ENCODE data around the gene HSPA12A. TPM values are rescaled to one million over a fixed set of nuclear protein-coding genes. Genes with fewer than 3 reads are reported as not detected.

The HSPA12A gene
- total RNA-seq, 2 experiments from 2014 or later, result 0.05 to 0.18 TPM

- no peak overlapping the region for H3K27ac Mint-ChIP-seq
- no peaks in the 10 kb centered on the region for H3K36me3 Mint-ChIP-seq (ENCODE audit: low read depth)
- peaks cover 5% of the 10 kb centered on the region for H3K27me3 Mint-ChIP-seq
- CTCF ChIA-PET, result no interaction called here
- no peaks in the 10 kb centered on the region for H3K4me1 Mint-ChIP-seq
- no peaks in the 10 kb centered on the region for H3K9me3 Mint-ChIP-seq
- no peak overlapping the region for H3K4me3 Mint-ChIP-seq
- POLR2A ChIA-PET, result no interaction called here
- no peak for DNase-seq
Observed at GRCh38 chr10:116668018-116668417, 74.3 kb downstream of the HSPA12A start.

- DNase-seq, result no peak
- ChIA-PET CTCF (no interaction called here), POLR2A (no interaction called here)
- H3K4me1 Mint-ChIP-seq, result no peaks in the 10 kb centered on the region
- no peaks in the 10 kb centered on the region for H3K9me3 Mint-ChIP-seq
- peaks cover 5% of the 10 kb centered on the region for H3K27me3 Mint-ChIP-seq
- no peaks in the 10 kb centered on the region for H3K36me3 Mint-ChIP-seq (ENCODE audit: low read depth)
- no peak overlapping the region for H3K27ac Mint-ChIP-seq
- no peak overlapping the region for H3K4me3 Mint-ChIP-seq
Observed at GRCh38 chr10:116667484-116667883, 74.9 kb downstream of the HSPA12A start.

DNA sequence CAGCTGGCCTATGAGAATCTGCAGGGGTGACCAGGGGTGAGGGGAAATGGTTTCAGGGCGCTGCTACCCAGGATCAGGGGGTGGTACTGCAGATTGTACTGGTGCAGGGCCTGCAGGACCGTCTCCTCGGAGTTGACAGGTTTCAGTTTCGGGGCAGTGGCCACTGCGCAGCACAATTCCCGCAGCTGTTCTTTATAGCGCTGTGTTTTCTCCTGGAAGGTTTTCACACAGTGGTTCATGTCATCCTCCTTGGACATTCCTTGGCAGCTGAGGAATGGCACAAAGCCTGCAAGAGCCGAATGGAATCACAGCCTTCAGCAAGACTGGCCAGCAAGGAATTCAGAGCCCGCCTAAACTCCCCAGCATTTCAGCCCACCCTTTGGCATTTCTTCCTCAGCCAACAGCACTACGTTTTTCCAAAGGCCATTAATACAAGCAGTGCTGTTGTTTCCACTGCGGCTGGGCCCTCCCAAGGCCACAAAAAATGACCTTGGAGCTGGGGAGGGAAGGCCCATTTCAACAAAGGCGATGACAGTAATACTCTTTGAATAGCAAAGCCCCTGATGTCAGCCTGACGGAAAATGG is 76.7 kb downstream of the HSPA12A start:
- Mint-ChIP-seq H3K4me1 (no peaks in the 10 kb centered on the region), H3K36me3 (ENCODE audit: low read depth) (no peaks in the 10 kb centered on the region), H3K4me3 (no peak overlapping the region), H3K9me3 (no peaks in the 10 kb centered on the region), H3K27me3 (no peaks in the 10 kb centered on the region), H3K27ac (no peak overlapping the region)
- CTCF ChIA-PET, result no interaction called here
- POLR2A ChIA-PET, result no interaction called here
- no peak for DNase-seq

DNA sequence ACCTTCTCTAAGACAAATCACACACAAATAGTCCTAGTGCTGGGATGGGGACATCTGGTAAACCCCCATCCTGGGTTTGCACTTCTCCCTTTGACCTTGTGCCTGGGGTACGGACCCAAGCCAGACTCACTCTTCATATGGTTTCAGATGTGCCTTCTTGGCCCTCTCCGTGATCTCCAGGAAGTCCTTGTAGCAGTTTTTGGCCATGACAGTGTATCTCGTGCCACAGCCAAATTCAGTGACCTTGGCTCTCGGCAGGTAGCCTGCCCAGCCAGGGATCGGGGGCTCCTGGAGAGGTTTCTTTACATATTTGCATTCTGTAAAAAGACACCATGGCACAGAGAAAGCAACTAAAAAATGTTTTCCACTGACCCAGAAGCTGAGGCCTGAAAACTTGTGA is 77.7 kb downstream of the HSPA12A start:
- no peaks in the 10 kb centered on the region for H3K27me3 Mint-ChIP-seq
- H3K4me1 Mint-ChIP-seq, result no peaks in the 10 kb centered on the region
- ChIA-PET CTCF (no interaction called here), POLR2A (no interaction called here)
- no peak overlapping the region for H3K4me3 Mint-ChIP-seq
- no peak for DNase-seq
- H3K36me3 Mint-ChIP-seq (ENCODE audit: low read depth), result no peaks in the 10 kb centered on the region
- no peak overlapping the region for H3K27ac Mint-ChIP-seq
- no peaks in the 10 kb centered on the region for H3K9me3 Mint-ChIP-seq

GRCh38 chr10:116663342-116663741 is 79.0 kb downstream of the HSPA12A start:
- ChIA-PET POLR2A (no interaction called here), CTCF (interaction anchor here (0.7 kb wide), 1 partner anchor 1900 kb away, joined by 4 read pairs; no protein-coding TSS in a partner anchor)
- no peak for DNase-seq
- no peak overlapping the region for H3K4me3 Mint-ChIP-seq
- no peak overlapping the region for H3K27ac Mint-ChIP-seq
- H3K36me3 Mint-ChIP-seq (ENCODE audit: low read depth), result no peaks in the 10 kb centered on the region
- H3K9me3 Mint-ChIP-seq, result no peaks in the 10 kb centered on the region
- H3K27me3 Mint-ChIP-seq, result no peaks in the 10 kb centered on the region
- H3K4me1 Mint-ChIP-seq, result no peaks in the 10 kb centered on the region

DNA sequence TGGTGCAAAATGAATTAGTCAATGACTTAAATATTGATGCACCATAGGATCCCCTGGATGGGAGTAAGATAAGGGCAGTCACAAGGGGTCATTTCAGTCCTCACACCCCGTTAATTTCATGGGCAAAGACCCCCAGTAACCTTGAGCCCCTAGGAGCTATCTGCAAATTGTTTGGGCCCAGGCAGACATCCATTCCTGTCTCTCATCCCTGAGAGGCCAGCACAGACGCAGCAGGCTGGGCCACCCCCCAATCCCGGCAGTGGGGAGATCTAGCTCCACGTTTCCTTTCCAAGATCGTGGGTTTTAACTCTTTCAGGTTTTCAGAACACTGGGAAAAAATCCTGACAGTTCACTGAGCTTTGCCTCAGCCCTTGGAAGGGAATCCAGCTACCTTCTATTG is 81.5 kb downstream of the HSPA12A start:
- Mint-ChIP-seq H3K27me3 (no peaks in the 10 kb centered on the region), H3K27ac (no peak overlapping the region), H3K36me3 (ENCODE audit: low read depth) (no peaks in the 10 kb centered on the region), H3K9me3 (no peaks in the 10 kb centered on the region), H3K4me3 (no peak overlapping the region), H3K4me1 (no peaks in the 10 kb centered on the region)
- ChIA-PET POLR2A (no interaction called here), CTCF (no interaction called here)
- no peak for DNase-seq

DNA sequence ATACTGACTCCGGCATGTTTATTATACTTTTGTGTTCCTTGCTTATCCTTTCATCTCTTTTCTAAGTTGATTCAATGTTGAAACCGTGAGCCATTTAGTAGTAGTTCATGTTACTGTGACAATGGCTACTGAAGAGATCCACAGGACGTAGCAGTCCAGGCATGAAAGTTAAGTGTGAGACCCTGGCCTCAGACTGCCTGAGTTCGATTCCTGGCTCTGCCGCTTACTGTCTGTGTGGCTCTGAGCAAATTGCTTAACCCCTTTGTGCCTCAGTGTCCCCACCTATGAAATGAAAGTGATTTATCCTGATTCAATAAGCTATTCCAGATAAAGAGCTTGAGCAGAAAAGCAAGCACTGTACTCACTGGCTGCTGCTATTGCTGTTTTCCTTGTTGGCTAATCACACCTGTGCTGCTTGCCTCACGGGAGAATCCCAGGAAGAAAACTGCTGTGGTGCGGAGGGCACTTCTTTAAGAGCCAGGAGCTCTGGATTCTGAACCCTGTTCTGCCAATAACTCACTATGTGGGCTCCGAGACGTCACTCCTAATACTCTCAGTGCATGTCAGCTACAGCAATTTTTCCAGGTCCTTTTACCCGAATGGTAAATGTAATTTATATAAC is 83.2 kb downstream of the HSPA12A start:
- H3K4me3 Mint-ChIP-seq, result no peak overlapping the region
- ChIA-PET CTCF (no interaction called here), POLR2A (no interaction called here)
- no peaks in the 10 kb centered on the region for H3K36me3 Mint-ChIP-seq (ENCODE audit: low read depth)
- no peak overlapping the region for H3K27ac Mint-ChIP-seq
- no peaks in the 10 kb centered on the region for H3K4me1 Mint-ChIP-seq
- DNase-seq, result no peak
- no peaks in the 10 kb centered on the region for H3K9me3 Mint-ChIP-seq
- H3K27me3 Mint-ChIP-seq, result no peaks in the 10 kb centered on the region

DNA sequence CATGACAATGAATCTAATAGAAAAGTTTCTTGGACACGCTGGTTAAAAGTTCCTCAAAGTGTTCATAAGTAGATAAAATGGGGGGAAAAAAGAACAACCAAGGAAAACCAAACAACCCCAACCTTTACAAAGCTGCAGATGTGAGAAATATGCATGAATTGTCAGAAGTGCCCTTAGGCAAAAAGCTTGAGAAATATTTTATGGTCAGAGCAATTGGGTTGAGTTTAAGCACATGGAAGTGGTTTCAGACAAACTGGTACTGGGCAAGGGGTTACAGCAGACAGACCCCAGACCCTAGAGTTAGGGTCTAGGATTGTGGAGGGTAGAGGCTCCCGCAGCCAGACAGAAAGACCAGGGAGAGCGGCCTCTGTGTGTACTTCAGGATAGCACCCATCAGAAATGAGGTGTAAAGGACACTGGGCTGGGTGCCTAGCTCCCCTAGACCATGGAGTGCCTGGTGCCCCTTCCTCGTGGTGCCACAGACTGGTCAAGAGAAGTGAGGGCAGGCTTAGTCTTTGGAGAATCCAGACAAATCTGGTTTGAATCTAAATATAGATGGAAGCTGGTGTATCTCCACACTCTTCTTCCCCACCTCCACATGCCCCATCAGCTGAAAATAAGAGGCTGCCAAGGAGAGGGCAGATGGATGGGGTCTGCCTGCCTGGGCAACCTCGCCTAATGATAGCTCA is 84.4 kb downstream of the HSPA12A start:
- POLR2A ChIA-PET, result no interaction called here
- no peaks in the 10 kb centered on the region for H3K4me1 Mint-ChIP-seq
- no peaks in the 10 kb centered on the region for H3K9me3 Mint-ChIP-seq
- no peaks in the 10 kb centered on the region for H3K36me3 Mint-ChIP-seq (ENCODE audit: low read depth)
- DNase-seq, result no peak
- no peak overlapping the region for H3K27ac Mint-ChIP-seq
- H3K4me3 Mint-ChIP-seq, result no peak overlapping the region
- no peaks in the 10 kb centered on the region for H3K27me3 Mint-ChIP-seq
- CTCF ChIA-PET, result no interaction called here

- Mint-ChIP-seq H3K4me1 (no peaks in the 10 kb centered on the region), H3K36me3 (ENCODE audit: low read depth) (no peaks in the 10 kb centered on the region), H3K9me3 (no peaks in the 10 kb centered on the region), H3K27ac (no peak overlapping the region), H3K4me3 (no peak overlapping the region), H3K27me3 (no peaks in the 10 kb centered on the region)
- no peak for DNase-seq
- CTCF ChIA-PET, result no interaction called here
- POLR2A ChIA-PET, result no interaction called here
Observed at GRCh38 chr10:116656044-116656443, 86.3 kb downstream of the HSPA12A start.

GRCh38 chr10:116655568-116655967 is 86.8 kb downstream of the HSPA12A start:
- Mint-ChIP-seq H3K27ac (no peak overlapping the region), H3K4me3 (no peak overlapping the region), H3K4me1 (no peaks in the 10 kb centered on the region), H3K36me3 (ENCODE audit: low read depth) (no peaks in the 10 kb centered on the region), H3K27me3 (no peaks in the 10 kb centered on the region), H3K9me3 (no peaks in the 10 kb centered on the region)
- CTCF ChIA-PET, result no interaction called here
- POLR2A ChIA-PET, result no interaction called here
- DNase-seq, result no peak

- DNase-seq, result no peak
- Mint-ChIP-seq H3K9me3 (no peaks in the 10 kb centered on the region), H3K4me3 (no peak overlapping the region), H3K27ac (no peak overlapping the region), H3K36me3 (ENCODE audit: low read depth) (no peaks in the 10 kb centered on the region), H3K4me1 (no peaks in the 10 kb centered on the region), H3K27me3 (no peaks in the 10 kb centered on the region)
- POLR2A ChIA-PET, result no interaction called here
- CTCF ChIA-PET, result no interaction called here
Observed at GRCh38 chr10:116654816-116655215, 87.5 kb downstream of the HSPA12A start.

- Mint-ChIP-seq H3K27ac (no peak overlapping the region), H3K9me3 (no peaks in the 10 kb centered on the region), H3K4me1 (no peaks in the 10 kb centered on the region), H3K4me3 (no peak overlapping the region), H3K36me3 (ENCODE audit: low read depth) (no peaks in the 10 kb centered on the region), H3K27me3 (no peaks in the 10 kb centered on the region)
- POLR2A ChIA-PET, result no interaction called here
- DNase-seq, result no peak
- CTCF ChIA-PET, result no interaction called here
Observed at GRCh38 chr10:116653885-116654284, 88.5 kb downstream of the HSPA12A start.

GRCh38 chr10:116648903-116649302 is 93.5 kb downstream of the HSPA12A start:
- CTCF ChIA-PET, result no interaction called here

GRCh38 chr10:116646502-116646901 is 95.9 kb downstream of the HSPA12A start:
- no peaks in the 10 kb centered on the region for H3K4me1 Mint-ChIP-seq
- ChIA-PET POLR2A (no interaction called here), CTCF (interaction anchor here (1.5 kb wide), 1 partner anchor 35 kb away, joined by 4 read pairs; no protein-coding TSS in a partner anchor)
- H3K27ac Mint-ChIP-seq, result no peak overlapping the region
- no peaks in the 10 kb centered on the region for H3K36me3 Mint-ChIP-seq (ENCODE audit: low read depth)
- no peaks in the 10 kb centered on the region for H3K27me3 Mint-ChIP-seq
- H3K9me3 Mint-ChIP-seq, result no peaks in the 10 kb centered on the region
- no peak overlapping the region for H3K4me3 Mint-ChIP-seq
- DNase-seq, result no peak

More at GRCh38 chr10:116648903-116649302, 93.5 kb downstream of the HSPA12A start:
- Mint-ChIP-seq H3K4me1 (no peaks in the 10 kb centered on the region), H3K4me3 (no peak overlapping the region), H3K36me3 (ENCODE audit: low read depth) (no peaks in the 10 kb centered on the region), H3K27ac (no peak overlapping the region), H3K27me3 (no peaks in the 10 kb centered on the region), H3K9me3 (no peaks in the 10 kb centered on the region)
- POLR2A ChIA-PET, result no interaction called here
- no peak for DNase-seq

All from activated CD4-positive, alpha-beta memory T cell treated with anti-CD3 and anti-CD28 coated beads, Interleukin-2, amount 10 ng/mL, durations not matched to agents 7 days and 5 days (primary cell).